SU-DHL-6 (cell line): ENCODE data around the gene BMP2K.

Experiments used
- H2AFZ ChIP-seq: fragments of 200-600 bp; sonication (generic); 2 replicates; pipeline ENCODE4 v1.6.1; 2014; ENCODE audit warnings: low read depth, mild to moderate bottlenecking, moderate library complexity, mixed read lengths, antibody characterized with exemption, low read length; ENCODE audit not compliant: severe bottlenecking
- H3F3A ChIP-seq: fragments of 200-600 bp; shearing (Covaris generic); 2 replicates; pipeline ENCODE4 v1.6.0; 2016; ENCODE audit warnings: antibody characterized with exemption, mild to moderate bottlenecking; ENCODE audit not compliant: insufficient read depth
- H3K27ac ChIP-seq: fragments of 200-600 bp; sonication (generic); 2 replicates; pipeline ENCODE4 v1.5.1; 2016; ENCODE audit warnings: low read depth, mild to moderate bottlenecking, low read length, moderate library complexity, mixed read lengths
- H3K27me3 ChIP-seq: fragments of 200-600 bp; sonication (generic), shearing (Covaris generic); 2 replicates; pipeline ENCODE4 v1.6.0; 2014; ENCODE audit warnings: mild to moderate bottlenecking, low read length
- H3K36me3 ChIP-seq: fragments of 200-600 bp; sonication (generic); 2 replicates; pipeline ENCODE4 v1.6.1; 2014; ENCODE audit warnings: mild to moderate bottlenecking, low read length, mixed read lengths
- H3K4me2 ChIP-seq: fragments of 300-600, 200-600 bp; shearing (Covaris generic), sonication (generic); 2 replicates; pipeline ENCODE4 v1.6.0; 2014; ENCODE audit warnings: low read length, low read depth, mild to moderate bottlenecking; ENCODE audit not compliant: poor library complexity, severe bottlenecking
- H3K4me3 ChIP-seq: fragments of 200-600 bp; sonication (generic); 2 replicates; pipeline ENCODE4 v1.5.1; 2014; ENCODE audit warnings: antibody characterized with exemption, low read length, mild to moderate bottlenecking, mixed read lengths; ENCODE audit not compliant: insufficient read depth, poor library complexity, severe bottlenecking
- H3K79me2 ChIP-seq: fragments of 200-600 bp; sonication (generic); 2 replicates; pipeline ENCODE4 v1.6.1; 2014; ENCODE audit warnings: mild to moderate bottlenecking, low read length, moderate library complexity; ENCODE audit not compliant: insufficient read depth
- H3K9ac ChIP-seq: fragments of 200-600 bp; sonication (generic); 2 replicates; pipeline ENCODE4 v1.7.0; 2014; ENCODE audit warnings: mild to moderate bottlenecking, low read length
- H3K9me2 ChIP-seq: fragments of 200-600 bp; sonication (generic); replicated peaks from 2 replicates; pipeline ENCODE4 v1.6.1; 2014; ENCODE audit warnings: low read length; ENCODE audit not compliant: insufficient read depth
- H3K9me3 ChIP-seq: fragments of 200-600 bp; sonication (generic); 2 replicates; pipeline ENCODE4 v1.6.1; 2014; ENCODE audit warnings: low read length, mixed read lengths; ENCODE audit not compliant: insufficient read depth
- H4K20me1 ChIP-seq: fragments of 200-600 bp; sonication (generic); 2 replicates; pipeline ENCODE4 v1.6.1; 2014; ENCODE audit warnings: low read depth, mild to moderate bottlenecking, antibody characterized with exemption, low read length, moderate library complexity, mixed read lengths
- EZH2phosphoT487 ChIP-seq: fragments of 200-600 bp; sonication (generic), shearing (Covaris generic); conservative IDR thresholded peaks from 2 replicates; pipeline ENCODE4 v1.6.1; 2018; ENCODE audit warnings: mild to moderate bottlenecking, antibody characterized with exemption, low read length, moderate library complexity, mixed read lengths
- TF ChIP-seq, protein P1 (sequence below): fragments of 200-600 bp; sonication (generic); IDR thresholded peaks from one replicate; pipeline ENCODE4 v1.5.1; 2017; ENCODE audit warnings: antibody characterized with exemption, mild to moderate bottlenecking, low read length, moderate library complexity; ENCODE audit not compliant: insufficient read depth, poor library complexity, severe bottlenecking

The BMP2K gene

DNA sequence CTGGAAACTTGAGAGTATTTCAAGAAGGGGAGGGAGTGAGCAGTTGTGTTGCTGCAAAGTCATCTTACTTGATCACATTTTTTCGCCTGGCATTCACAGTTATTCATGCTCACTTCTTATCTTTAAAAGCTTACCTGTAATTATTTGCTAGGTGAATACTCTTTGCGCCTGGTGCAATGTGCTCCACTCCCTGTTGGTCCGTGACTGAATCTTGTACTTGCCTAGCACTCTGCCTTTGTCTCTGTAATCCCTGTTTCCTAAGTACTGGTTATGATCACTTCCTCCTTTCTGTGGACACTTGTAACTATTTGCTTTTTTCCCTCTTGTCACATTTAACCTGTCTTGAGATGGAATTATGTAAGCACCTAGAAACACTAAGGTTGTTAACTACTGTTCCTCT, 5.8 kb downstream of the BMP2K start:
- 0 out of 2 replicates have a peak, but pooled peaks cover 8% of the 10 kb centered on the region for H4K20me1 ChIP-seq
- no peaks in the 10 kb centered on the region for H3K27me3 ChIP-seq
- no peak overlapping the region for H2AFZ ChIP-seq
- H3K36me3 ChIP-seq = no peaks in the 10 kb centered on the region
- no peak overlapping the region for H3K9ac ChIP-seq
- H3F3A ChIP-seq = no peaks in the 10 kb centered on the region
- H3K9me3 ChIP-seq = no peaks in the 10 kb centered on the region
- peaks cover 62% of the 10 kb centered on the region for H3K79me2 ChIP-seq
- no peak overlapping the region for H3K4me2 ChIP-seq
- no peaks in the 10 kb centered on the region for H3K9me2 ChIP-seq
- TF ChIP-seq EZH2phosphoT487 = no peak
- TF ChIP-seq, protein P1, sequence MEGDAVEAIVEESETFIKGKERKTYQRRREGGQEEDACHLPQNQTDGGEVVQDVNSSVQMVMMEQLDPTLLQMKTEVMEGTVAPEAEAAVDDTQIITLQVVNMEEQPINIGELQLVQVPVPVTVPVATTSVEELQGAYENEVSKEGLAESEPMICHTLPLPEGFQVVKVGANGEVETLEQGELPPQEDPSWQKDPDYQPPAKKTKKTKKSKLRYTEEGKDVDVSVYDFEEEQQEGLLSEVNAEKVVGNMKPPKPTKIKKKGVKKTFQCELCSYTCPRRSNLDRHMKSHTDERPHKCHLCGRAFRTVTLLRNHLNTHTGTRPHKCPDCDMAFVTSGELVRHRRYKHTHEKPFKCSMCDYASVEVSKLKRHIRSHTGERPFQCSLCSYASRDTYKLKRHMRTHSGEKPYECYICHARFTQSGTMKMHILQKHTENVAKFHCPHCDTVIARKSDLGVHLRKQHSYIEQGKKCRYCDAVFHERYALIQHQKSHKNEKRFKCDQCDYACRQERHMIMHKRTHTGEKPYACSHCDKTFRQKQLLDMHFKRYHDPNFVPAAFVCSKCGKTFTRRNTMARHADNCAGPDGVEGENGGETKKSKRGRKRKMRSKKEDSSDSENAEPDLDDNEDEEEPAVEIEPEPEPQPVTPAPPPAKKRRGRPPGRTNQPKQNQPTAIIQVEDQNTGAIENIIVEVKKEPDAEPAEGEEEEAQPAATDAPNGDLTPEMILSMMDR = no peak
- H3K27ac ChIP-seq = no peak overlapping the region
- no peak overlapping the region for H3K4me3 ChIP-seq

GRCh38 chr4:78784236-78784865, 8.2 kb downstream of the BMP2K start:
- Histone ChIP-seq H3K9ac (no peak overlapping the region), H3K9me3 (no peaks in the 10 kb centered on the region), H3K4me2 (no peak overlapping the region), H3K27me3 (no peaks in the 10 kb centered on the region), H2AFZ (no peak overlapping the region), H4K20me1 (no peaks in the 10 kb centered on the region), H3F3A (no peaks in the 10 kb centered on the region), H3K79me2 (peaks cover 46% of the 10 kb centered on the region), H3K4me3 (no peak overlapping the region), H3K27ac (no peak overlapping the region), H3K36me3 (no peaks in the 10 kb centered on the region), H3K9me2 (no peaks in the 10 kb centered on the region)
- TF ChIP-seq EZH2phosphoT487 = no peak
- TF ChIP-seq, protein P1 = no peak

- no peak overlapping the region for H2AFZ ChIP-seq
- TF ChIP-seq, protein P1 = no peak
- no peak for TF ChIP-seq EZH2phosphoT487
- H3K4me3 ChIP-seq = no peak overlapping the region
- no peaks in the 10 kb centered on the region for H3K9me2 ChIP-seq
- H3K4me2 ChIP-seq = no peak overlapping the region
- no peaks in the 10 kb centered on the region for H3F3A ChIP-seq
- H3K27me3 ChIP-seq = no peaks in the 10 kb centered on the region
- no peak overlapping the region for H3K27ac ChIP-seq
- no peak overlapping the region for H3K9ac ChIP-seq
- H4K20me1 ChIP-seq = no peaks in the 10 kb centered on the region
- H3K79me2 ChIP-seq = peaks cover 34% of the 10 kb centered on the region; the same call in 1 of the 2 replicates
- H3K36me3 ChIP-seq = no peaks in the 10 kb centered on the region
- H3K9me3 ChIP-seq = no peaks in the 10 kb centered on the region
Measured at GRCh38 chr4:78787392-78788006, 11.3 kb downstream of the BMP2K start.
